CMK (cell line): ENCODE data around the gene FAM3D.

Experiments used
- DNase-seq: peaks from one replicate; pipeline ENCODE4 v3.0.0-alpha.2; 2010; ENCODE audit warnings: low read depth

FAM3D gene

GRCh38 chr3:58591517-58592510 is 74.8 kb downstream of the FAM3D start:
- DNase-seq, result no peak

GRCh38 chr3:58588030-58588614 is 78.5 kb downstream of the FAM3D start:
- DNase-seq, result no peak

- no peak for DNase-seq
Measured at GRCh38 chr3:58586776-58587192, 79.8 kb downstream of the FAM3D start.

- DNase-seq, result no peak
Measured at GRCh38 chr3:58585994-58586393, 80.6 kb downstream of the FAM3D start.

GRCh38 chr3:58585005-58585786 is 81.4 kb downstream of the FAM3D start:
- no peak for DNase-seq

GRCh38 chr3:58584690-58585004 is 81.9 kb downstream of the FAM3D start:
- DNase-seq, result no peak
